Sigmoid colon (tissue), 4 donors: ENCODE measurements around the gene CEP97.

Experiments used
- CTCF ChIP-seq, 4 experiments: fragments of 450-650 bp in 3 of 4; fragments of 200-600 bp in 1 of 4; IDR thresholded peaks; one replicate each; pipeline ENCODE4 v1.5.1; 2016 to 2019; ENCODE audit warnings: antibody characterized with exemption in 4 of 4, mild to moderate bottlenecking in 3 of 4, moderate library complexity in 2 of 4
- POLR2A ChIP-seq, 2 donors: fragments of 450-650 bp; IDR thresholded peaks; one replicate each; pipeline ENCODE4 v1.6.1; 2016; ENCODE audit warnings: antibody characterized with exemption in 2 of 2, mild to moderate bottlenecking in 2 of 2, moderate library complexity in 2 of 2
- POLR2AphosphoS5 ChIP-seq, 4 donors: sonication (generic); formaldehyde crosslinking; IDR thresholded peaks; one replicate each; pipeline ENCODE4 v1.6.1; 2017; ENCODE audit warnings: antibody characterized with exemption in 4 of 4

DNA sequence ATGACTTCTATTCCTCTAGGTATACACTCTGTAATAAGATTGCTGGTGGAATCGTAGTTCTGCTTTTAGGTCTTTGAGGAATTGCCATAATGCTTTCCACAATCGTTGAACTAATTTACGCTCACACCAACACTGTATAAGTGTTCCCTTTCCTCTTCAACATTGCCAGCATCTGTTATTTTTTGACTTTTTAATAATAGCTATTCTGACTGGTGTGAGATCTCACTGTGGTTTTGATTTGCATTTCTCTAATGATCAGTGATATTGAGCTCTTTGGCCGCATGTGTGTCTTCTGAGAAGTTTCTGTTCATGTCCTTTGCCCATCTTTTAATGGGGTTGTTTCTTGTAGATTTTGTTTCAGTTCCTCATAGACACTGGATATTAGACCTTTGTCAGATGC, 67.4 kb downstream of the CEP97 start:
- TF ChIP-seq CTCF (IDR thresholded peaks at IDR 0.05), result no peak
- TF ChIP-seq POLR2A (IDR thresholded peaks at IDR 0.05), result no peak
- TF ChIP-seq POLR2AphosphoS5 (IDR thresholded peaks at IDR 0.05), result no peak
